Mucosa of rectum (tissue), 2 donors: ENCODE results near the gene MFNG.

Experiments
- H3K27ac ChIP-seq, 2 donors: one replicate each; pipeline ENCODE4 v1.7.0; 2013; ENCODE audit warnings: inconsistent platforms in 2 of 2, low read depth in 2 of 2, low read length in 2 of 2
- H3K27me3 ChIP-seq, 2 donors: one replicate each; pipeline ENCODE4 v1.7.0; 2013; ENCODE audit warnings: low read length in 2 of 2; ENCODE audit not compliant: control insufficient read depth in 2 of 2, insufficient read depth in 2 of 2
- H3K36me3 ChIP-seq, 2 donors: one replicate each; pipeline ENCODE4 v1.7.0; 2013; ENCODE audit warnings: low read length in 2 of 2; ENCODE audit not compliant: control insufficient read depth in 2 of 2, insufficient read depth in 2 of 2
- H3K4me1 ChIP-seq, 2 donors: one replicate each; pipeline ENCODE4 v1.7.0; 2013; ENCODE audit warnings: low read length in 2 of 2, mild to moderate bottlenecking in 1 of 2; ENCODE audit not compliant: control insufficient read depth in 2 of 2, insufficient read depth in 2 of 2
- H3K4me3 ChIP-seq, 2 donors: one replicate each; pipeline ENCODE4 v1.7.0; 2013; ENCODE audit warnings: low read length in 2 of 2
- H3K9ac ChIP-seq, 2 donors: one replicate each; pipeline ENCODE4 v1.7.0; 2013; ENCODE audit warnings: low read length in 2 of 2, low read depth in 1 of 2, mild to moderate bottlenecking in 1 of 2
- H3K9me3 ChIP-seq, 2 donors: one replicate each; pipeline ENCODE4 v1.7.0; 2013; ENCODE audit warnings: low read length in 2 of 2; ENCODE audit not compliant: control insufficient read depth in 2 of 2
- donor health status: healthy.
- donor health status: Normal muscosa, but diverticular disease.

Gene MFNG

DNA sequence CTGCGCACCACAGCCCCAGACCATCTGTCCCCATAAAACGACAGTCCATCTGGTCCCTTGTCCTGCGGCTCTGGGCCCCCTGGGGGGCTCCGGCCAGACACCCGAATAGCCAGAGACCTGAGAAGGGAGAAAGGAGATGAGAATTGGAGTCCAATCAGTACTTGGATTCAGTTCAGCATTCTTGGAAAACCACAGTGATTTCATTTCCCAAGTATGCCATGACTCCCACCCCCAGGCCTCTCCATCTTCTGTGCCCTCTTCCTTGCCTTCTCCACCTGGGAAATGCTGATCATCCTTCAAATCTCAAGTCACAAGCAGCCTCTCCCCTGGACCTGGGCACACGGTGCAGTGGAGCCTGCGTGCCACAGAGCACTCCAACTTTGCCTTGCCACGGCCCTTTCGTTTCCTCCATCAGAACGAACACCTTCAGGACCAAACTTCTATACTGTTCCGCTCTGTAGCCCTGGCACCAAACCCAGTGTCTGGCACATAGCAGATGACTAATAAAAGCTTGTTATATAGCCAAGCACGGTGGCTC is 10.9 kb upstream of the MFNG start:
- peaks cover 31 to 33% of the 10 kb centered on the region in 2 donors for H3K4me1 ChIP-seq
- no peaks in the 10 kb centered on the region for H3K27me3 ChIP-seq

DNA sequence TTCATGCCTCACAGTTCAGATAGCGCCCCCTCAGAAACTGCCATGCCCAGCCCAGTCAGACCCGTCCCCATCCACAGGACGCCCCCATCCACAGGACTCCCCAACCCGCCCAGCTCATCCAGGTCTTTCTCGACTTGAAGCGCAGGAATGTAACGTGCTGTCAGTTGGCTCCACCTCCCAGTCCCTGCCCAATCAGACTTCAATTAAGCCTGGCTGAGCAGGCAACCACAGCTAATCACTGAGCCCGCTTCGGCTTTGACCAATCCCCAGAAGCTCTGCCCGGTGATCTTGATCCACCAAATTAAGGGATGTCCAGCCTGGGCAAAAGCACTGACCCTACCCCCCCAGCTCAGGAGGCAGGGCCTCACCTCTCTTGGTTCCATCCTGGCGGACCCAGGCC is 10.5 kb upstream of the MFNG start:
- Histone ChIP-seq H3K4me1 (peaks cover 27 to 32% of the 10 kb centered on the region in 2 donors), H3K9ac (no peak overlapping the region), H3K27me3 (no peaks in the 10 kb centered on the region), H3K27ac (no peak overlapping the region), H3K9me3 (no peaks in the 10 kb centered on the region), H3K36me3 (peaks cover 11 to 13% of the 10 kb centered on the region in 2 donors), H3K4me3 (no peak overlapping the region)

More for the DNA sequence above, 10.9 kb upstream of the MFNG start:
- H3K4me3 ChIP-seq: no peak overlapping the region
- no peak overlapping the region for H3K27ac ChIP-seq
- peaks cover 11 to 13% of the 10 kb centered on the region in 2 donors for H3K36me3 ChIP-seq
- H3K9me3 ChIP-seq: no peaks in the 10 kb centered on the region
- no peak overlapping the region for H3K9ac ChIP-seq

DNA sequence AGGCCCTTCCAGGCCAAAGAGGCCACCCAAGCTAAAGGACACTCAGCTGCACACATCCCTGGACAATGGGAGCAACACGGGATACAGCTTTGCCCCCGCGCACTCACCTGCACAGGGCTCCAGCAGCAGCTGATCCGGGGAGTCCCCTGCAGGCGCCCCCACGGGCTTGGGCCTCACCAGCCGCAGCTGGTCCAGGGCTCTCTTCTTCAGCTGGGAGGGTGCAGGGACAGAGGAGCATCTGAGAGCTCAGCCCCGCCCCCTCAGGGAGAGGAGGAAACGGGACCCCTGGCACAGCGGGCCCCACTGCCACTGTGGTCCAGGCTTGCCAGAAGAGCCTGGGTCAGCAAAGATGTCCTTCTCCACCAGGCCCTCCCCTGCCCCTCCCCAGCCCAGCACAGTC is 7.8 kb upstream of the MFNG start:
- peaks cover 6 to 8% of the 10 kb centered on the region in 2 donors for H3K4me1 ChIP-seq
- H3K36me3 ChIP-seq: peaks cover 15 to 16% of the 10 kb centered on the region in 2 donors
- no peaks in the 10 kb centered on the region for H3K27me3 ChIP-seq

DNA sequence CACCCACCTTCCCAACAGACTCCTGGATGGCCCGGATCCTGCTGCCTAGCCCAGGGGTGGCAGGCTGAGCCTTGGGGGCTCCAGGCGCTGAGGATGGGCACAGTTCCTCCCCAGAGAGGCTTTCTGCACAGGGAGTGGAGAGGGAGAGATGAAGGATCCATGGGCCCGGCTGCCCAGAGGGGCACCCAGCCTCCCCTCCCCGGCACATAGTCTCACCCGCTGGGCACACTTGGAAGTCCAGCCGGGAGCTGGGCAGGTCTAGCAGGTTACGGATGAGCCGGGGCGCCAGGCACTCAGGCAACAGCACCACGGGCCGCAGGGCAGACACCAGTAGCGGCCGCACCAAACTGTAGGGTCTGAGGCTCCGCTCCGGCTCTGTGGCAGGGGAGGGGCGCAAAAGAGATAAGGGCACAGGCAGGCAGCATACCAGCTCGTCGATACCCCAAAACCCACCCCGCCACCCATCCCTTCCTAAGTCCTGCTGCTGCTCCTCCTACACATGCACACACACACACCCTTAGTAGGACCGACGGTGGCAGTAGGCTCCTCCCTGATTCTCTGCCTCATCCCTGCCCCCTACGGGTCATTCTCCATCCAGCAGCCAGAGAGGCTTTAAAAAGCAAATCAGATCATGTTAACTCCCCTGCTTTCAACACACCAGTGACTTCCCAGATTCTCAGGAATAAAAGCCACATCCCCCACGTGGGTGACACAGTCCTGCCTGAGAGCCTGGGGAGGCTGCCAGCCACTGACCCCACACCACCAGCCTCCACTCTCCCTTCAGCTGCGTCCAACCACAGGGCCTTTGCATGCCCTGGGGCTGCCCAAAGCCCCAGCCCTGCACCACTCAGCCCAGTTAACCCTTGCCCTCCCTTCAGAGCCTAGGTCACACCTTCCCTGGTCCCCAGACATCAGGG is 6.5 kb upstream of the MFNG start:
- no peak overlapping the region for H3K9ac ChIP-seq
- no peak overlapping the region for H3K4me3 ChIP-seq
- peaks cover 0 to 4% of the 10 kb centered on the region in 2 donors for H3K4me1 ChIP-seq
- peaks cover 15 to 16% of the 10 kb centered on the region in 2 donors for H3K36me3 ChIP-seq
- no peak overlapping the region for H3K27ac ChIP-seq
- no peaks in the 10 kb centered on the region for H3K27me3 ChIP-seq
- H3K9me3 ChIP-seq: no peaks in the 10 kb centered on the region

More for the DNA sequence above, 7.8 kb upstream of the MFNG start:
- H3K27ac ChIP-seq: no peak overlapping the region
- no peak overlapping the region for H3K9ac ChIP-seq
- H3K9me3 ChIP-seq: no peaks in the 10 kb centered on the region
- H3K4me3 ChIP-seq: no peak overlapping the region

DNA sequence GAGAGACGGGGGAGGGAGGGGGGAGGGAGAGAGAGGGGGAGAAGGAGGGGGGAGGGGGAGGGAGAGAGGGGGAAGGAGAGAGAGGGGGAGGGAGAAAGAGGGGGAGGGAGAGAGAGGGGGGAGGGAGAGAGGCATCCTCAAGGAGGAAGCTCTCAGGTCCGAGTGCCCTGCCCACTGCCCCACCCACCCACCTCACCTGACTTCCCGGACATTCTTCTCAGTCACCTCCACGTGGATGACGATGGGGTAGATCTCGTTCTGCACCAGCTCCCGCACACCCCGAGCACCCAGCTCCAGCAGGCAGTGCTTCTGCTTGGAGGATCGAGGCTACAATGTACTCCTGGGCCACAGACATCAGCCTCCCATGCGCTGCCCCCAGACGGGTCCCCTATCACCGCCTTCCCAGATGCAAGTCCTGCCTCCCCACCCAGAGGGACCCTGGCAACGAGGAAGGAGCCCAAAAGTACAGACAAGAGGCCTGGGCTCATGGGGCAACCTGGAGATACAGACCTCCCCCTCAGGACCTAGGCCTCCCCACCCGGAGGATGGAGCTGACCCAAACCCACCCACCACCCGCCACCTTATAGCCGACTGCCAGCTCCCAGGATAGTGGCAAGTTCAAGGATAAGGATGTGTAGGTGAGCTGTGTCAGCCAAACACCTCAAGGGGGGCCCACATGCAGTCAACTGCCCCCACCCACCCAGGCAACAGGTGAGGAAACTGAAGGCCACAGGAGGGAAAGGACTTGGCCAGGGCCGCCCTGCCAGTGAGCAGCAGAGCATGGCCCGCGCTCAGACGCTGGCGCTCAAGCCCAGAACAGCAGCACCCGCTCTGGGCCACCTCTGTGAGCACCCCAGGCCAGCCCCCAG is 5.6 kb upstream of the MFNG start:
- no peak overlapping the region for H3K27ac ChIP-seq
- H3K9me3 ChIP-seq: no peaks in the 10 kb centered on the region
- H3K36me3 ChIP-seq: peaks cover 14 to 15% of the 10 kb centered on the region in 2 donors
- peaks cover under 1 to 6% of the 10 kb centered on the region in 2 donors for H3K4me1 ChIP-seq
- H3K4me3 ChIP-seq: no peak overlapping the region
- H3K27me3 ChIP-seq: no peaks in the 10 kb centered on the region
- H3K9ac ChIP-seq: no peak overlapping the region

DNA sequence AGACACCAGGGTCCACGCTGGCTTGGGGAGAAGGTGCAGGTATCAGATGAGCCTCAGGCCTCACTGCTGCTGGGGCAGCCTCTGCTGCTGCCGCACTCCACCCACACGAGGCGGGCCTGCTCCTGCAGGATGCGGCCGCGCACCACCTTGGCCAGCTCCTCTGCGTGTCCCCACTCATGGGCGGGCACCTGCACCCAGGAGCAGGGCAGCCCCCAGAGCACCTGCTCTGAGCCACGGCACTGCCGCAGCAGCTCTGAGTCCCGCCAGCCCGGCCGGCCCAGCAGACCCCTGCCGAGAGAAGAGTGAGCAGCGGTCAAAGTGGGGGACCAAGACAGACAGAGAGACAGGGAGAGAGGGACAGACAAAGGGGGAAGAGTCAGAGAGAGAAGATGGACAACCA is 4.9 kb upstream of the MFNG start:
- no peak overlapping the region for H3K27ac ChIP-seq
- H3K4me1 ChIP-seq: peaks cover 5 to 11% of the 10 kb centered on the region in 2 donors
- peaks cover 10 to 15% of the 10 kb centered on the region in 2 donors for H3K36me3 ChIP-seq
- H3K9ac ChIP-seq: no peak overlapping the region
- H3K27me3 ChIP-seq: no peaks in the 10 kb centered on the region
- H3K9me3 ChIP-seq: no peaks in the 10 kb centered on the region
- H3K4me3 ChIP-seq: no peak overlapping the region

DNA sequence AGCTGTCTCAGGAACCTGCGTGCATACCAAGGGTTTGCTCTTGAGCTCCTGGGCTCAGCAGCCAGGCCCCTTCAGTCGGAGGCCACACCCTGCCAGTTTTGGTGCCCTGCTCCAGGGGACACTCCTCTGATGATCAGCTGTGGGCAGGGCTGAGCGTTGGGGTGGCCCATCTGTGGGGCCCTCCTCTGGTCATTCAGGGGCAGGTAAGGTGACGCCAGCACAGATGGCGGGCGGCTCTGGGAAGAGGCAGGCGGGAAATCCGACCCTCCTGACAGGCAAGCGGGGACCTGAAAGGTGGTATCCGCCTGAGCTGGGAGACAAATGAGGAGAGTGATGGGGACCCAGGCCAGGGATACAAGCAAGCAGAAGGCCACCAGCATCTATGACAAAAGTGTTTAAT is 3.8 kb upstream of the MFNG start:
- no peaks in the 10 kb centered on the region for H3K9me3 ChIP-seq
- no peaks in the 10 kb centered on the region for H3K27me3 ChIP-seq
- H3K4me3 ChIP-seq: no peak overlapping the region
- peaks cover 5 to 11% of the 10 kb centered on the region in 2 donors for H3K4me1 ChIP-seq
- H3K27ac ChIP-seq: no peak overlapping the region
- H3K36me3 ChIP-seq: peaks cover 9 to 12% of the 10 kb centered on the region in 2 donors
- H3K9ac ChIP-seq: no peak overlapping the region

DNA sequence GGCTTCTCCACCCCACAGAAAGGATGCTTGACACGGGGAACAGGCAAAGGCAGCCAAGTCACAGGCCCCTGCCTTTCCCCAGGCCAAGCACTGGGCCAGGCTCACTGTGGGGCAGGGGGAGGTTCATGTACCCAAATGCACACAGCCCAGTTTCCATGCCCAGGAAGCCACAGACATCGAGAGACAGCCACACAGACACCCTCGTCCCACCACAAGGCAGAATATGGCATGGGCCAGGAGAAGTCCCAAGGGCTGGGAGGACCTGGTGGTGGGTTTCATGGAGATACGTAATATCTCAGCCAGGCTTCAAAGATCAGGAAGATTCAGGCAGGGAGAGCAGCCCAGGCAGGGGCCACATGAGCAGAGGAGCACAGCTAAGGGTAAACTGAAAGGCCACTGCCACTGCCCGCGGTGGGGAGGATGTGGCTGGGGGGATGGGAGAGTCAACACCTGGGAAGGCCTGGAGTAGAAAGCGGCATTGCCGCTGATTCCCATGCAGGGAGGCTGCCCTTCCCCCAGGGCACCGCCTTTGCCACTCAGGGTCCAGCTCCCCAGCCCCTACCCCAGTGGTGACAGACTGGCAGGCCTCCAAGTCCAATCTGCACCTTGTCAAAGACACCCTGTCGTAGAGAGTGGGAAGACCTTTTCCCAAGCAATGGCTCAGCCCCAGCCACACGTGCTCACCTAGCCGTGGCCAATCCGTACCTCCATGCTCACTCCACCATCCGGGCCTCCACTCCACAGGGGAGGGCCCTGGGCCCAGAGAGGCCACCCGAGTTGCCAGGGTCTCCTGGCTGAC is 2.4 kb upstream of the MFNG start:
- H3K27ac ChIP-seq: no peak overlapping the region
- no peak overlapping the region for H3K4me3 ChIP-seq
- H3K9me3 ChIP-seq: no peaks in the 10 kb centered on the region
- H3K27me3 ChIP-seq: no peaks in the 10 kb centered on the region
- H3K9ac ChIP-seq: no peak overlapping the region
- peaks cover 5 to 14% of the 10 kb centered on the region in 2 donors for H3K4me1 ChIP-seq
- peaks cover 6 to 7% of the 10 kb centered on the region in 2 donors for H3K36me3 ChIP-seq

DNA sequence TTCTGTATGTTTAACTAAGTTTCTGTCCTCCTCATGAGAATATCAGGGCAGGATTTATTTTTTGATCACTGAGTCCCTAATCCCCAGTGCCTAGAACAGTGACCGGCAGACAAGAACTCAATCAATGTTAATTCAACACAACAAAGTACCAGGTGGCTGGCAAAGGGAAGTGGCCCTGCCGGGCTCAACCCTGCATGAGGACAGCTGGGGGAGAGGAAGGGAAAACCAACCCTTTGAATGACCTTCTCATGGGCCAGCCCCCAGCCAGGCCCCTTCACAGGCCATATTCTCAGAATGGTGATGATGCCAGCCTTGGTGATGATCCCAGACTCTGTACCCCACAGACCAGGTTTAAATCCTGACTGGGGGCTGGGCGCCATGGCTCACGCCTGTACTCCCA is 1.4 kb upstream of the MFNG start:
- H3K36me3 ChIP-seq: peaks cover 6 to 7% of the 10 kb centered on the region in 2 donors
- peaks cover 7 to 16% of the 10 kb centered on the region in 2 donors for H3K4me1 ChIP-seq
- H3K27ac ChIP-seq: no peak overlapping the region
- no peaks in the 10 kb centered on the region for H3K9me3 ChIP-seq
- no peaks in the 10 kb centered on the region for H3K27me3 ChIP-seq
- H3K9ac ChIP-seq: no peak overlapping the region
- H3K4me3 ChIP-seq: no peak overlapping the region
